Thyroid gland (tissue), 4 donors: Measurements from ENCODE around the gene DOK6.

Experiments used
- POLR2A ChIP-seq, 2 donors: fragments of 450-650 bp; IDR thresholded peaks; one replicate each; pipeline ENCODE4 v1.6.1; 2017; ENCODE audit warnings: antibody characterized with exemption in 2 of 2, mild to moderate bottlenecking in 2 of 2, moderate library complexity in 1 of 2
- TF ChIP-seq, protein P1 (sequence below), 6 experiments: fragments of 200-600 bp in 3 of 6; fragments of 450-650 bp in 3 of 6; sonication (generic) in 3 of 6; IDR thresholded peaks; one replicate each; pipeline ENCODE4 v1.5.1; 2016 to 2019; ENCODE audit warnings: antibody characterized with exemption in 6 of 6, mild to moderate bottlenecking in 2 of 6, inconsistent platforms in 1 of 6, moderate library complexity in 1 of 6

DNA sequence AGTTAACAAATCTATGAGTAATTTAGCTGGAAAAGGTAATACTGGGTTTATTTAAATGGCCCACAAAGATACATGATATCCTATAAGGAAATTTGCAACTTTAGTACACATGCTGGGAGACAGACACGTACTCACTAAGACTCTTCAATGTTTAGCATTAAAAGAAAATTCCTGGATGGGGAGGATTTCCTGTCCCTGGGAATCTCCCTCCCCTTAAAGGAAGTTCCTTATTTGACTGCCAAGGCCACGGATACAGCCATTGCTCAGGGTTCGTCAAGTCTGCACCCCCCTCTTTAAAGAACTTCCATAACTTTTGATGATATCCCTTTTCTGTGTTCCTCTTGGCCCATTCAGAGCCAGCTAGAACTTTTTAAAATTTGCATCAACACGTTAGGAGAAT is 279.4 kb downstream of the DOK6 start:
- TF ChIP-seq, protein P1, sequence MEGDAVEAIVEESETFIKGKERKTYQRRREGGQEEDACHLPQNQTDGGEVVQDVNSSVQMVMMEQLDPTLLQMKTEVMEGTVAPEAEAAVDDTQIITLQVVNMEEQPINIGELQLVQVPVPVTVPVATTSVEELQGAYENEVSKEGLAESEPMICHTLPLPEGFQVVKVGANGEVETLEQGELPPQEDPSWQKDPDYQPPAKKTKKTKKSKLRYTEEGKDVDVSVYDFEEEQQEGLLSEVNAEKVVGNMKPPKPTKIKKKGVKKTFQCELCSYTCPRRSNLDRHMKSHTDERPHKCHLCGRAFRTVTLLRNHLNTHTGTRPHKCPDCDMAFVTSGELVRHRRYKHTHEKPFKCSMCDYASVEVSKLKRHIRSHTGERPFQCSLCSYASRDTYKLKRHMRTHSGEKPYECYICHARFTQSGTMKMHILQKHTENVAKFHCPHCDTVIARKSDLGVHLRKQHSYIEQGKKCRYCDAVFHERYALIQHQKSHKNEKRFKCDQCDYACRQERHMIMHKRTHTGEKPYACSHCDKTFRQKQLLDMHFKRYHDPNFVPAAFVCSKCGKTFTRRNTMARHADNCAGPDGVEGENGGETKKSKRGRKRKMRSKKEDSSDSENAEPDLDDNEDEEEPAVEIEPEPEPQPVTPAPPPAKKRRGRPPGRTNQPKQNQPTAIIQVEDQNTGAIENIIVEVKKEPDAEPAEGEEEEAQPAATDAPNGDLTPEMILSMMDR (IDR thresholded peaks at IDR 0.05), result no peak
- TF ChIP-seq POLR2A (IDR thresholded peaks at IDR 0.05), result no peak
